HepG2 (cell line): Measurements from ENCODE around the gene ATRNL1. TPM values are rescaled to one million over a fixed set of nuclear protein-coding genes. Genes with fewer than 3 reads are reported as not detected.

Experiments
- ATAC-seq: fragments of 200-7000 bp; cut with Tn5 transposase; 3 replicates; pipeline ENCODE4 v1.9.1; 2020; ENCODE audit warnings: mild to moderate bottlenecking, moderate library complexity
- BruUV-seq: library from RNA; stranded (reverse); fragments of 400-500 nt; replicated peaks from 2 replicates; lab custom pipeline; 2021; lab: Mats Ljungman, UMichigan
- CTCF ChIA-PET: fragments of 300-600 bp; formaldehyde crosslinking; extraction: SDS; loops from one replicate; lab custom pipeline; 2021; ENCODE audit warnings: low total read pairs, inconsistent platforms, low intra/inter-chr PET ratio; lab: Yijun Ruan, JAX
- POLR2A ChIA-PET: fragments of 350-600 bp; sonication (Branson Sonifier 250); formaldehyde crosslinking; loops from one replicate; lab custom pipeline; 2020; ENCODE audit warnings: antibody characterized with exemption, inconsistent platforms; lab: Yijun Ruan, JAX
- DNase-seq: peaks from one replicate; pipeline ENCODE4 v3.0.0-alpha.2; 2015; ENCODE audit warnings: low spot score
- FAIRE-seq: peaks from 3 replicates; lab custom pipeline; 2011; peaks lifted over from hg19 to GRCh38; lab: Jason Lieb, UNC
- H2AFZ ChIP-seq: one replicate; pipeline ENCODE4 v1.6.1; 2011; ENCODE audit warnings: low read length, inconsistent platforms
- H3K27ac ChIP-seq: fragments of 300-600 bp; 3 replicates; pipeline ENCODE4 v1.8.0; 2011; ENCODE audit warnings: mixed run types, mild to moderate bottlenecking, mixed read lengths, low read length, inconsistent platforms; ENCODE audit not compliant: insufficient read depth; ENCODE audit errors: extremely low read length
- H3K27me3 ChIP-seq, 2 experiments: fragments of 200-600 bp in 1 of 2; 2 replicates in 1 of 2; 3 replicates in 1 of 2; pipeline versions ENCODE4 v1.6.0 to v1.8.0; 2011; ENCODE audit warnings: low read length in 2 of 2, mild to moderate bottlenecking in 2 of 2, moderate library complexity in 2 of 2, inconsistent platforms in 1 of 2; ENCODE audit not compliant: insufficient read depth in 2 of 2, control insufficient read depth in 1 of 2
- H3K36me3 ChIP-seq, 2 experiments: fragments of 200-600 bp in 1 of 2; replicated peaks in 1 of 2; 2 replicates in 1 of 2; 3 replicates in 1 of 2; pipeline versions ENCODE4 v1.5.1 to v1.8.0; 2011; ENCODE audit warnings: low read length in 2 of 2, inconsistent platforms in 1 of 2; ENCODE audit not compliant: insufficient read depth in 2 of 2, control insufficient read depth in 1 of 2
- H3K4me1 ChIP-seq: 2 replicates; pipeline ENCODE4 v1.5.1; 2012; ENCODE audit warnings: low read length, inconsistent platforms; ENCODE audit not compliant: insufficient read depth
- H3K4me2 ChIP-seq: 2 replicates; pipeline ENCODE4 v1.6.0; 2011; ENCODE audit warnings: low read depth, low read length, inconsistent platforms
- H3K4me3 ChIP-seq, 3 experiments: fragments of 200-600 bp in 1 of 3; sonication (generic), shearing (Covaris generic) in 1 of 3; replicated peaks in 1 of 3; 2 replicates each; pipeline ENCODE4 v1.5.1; 2011 to 2016; ENCODE audit warnings: low read length in 3 of 3, inconsistent platforms in 2 of 3, low read depth in 2 of 3, mild to moderate bottlenecking in 2 of 3, control low read depth in 1 of 3, mixed read lengths in 1 of 3; ENCODE audit not compliant: insufficient read depth in 1 of 3
- H3K79me2 ChIP-seq: one replicate; pipeline ENCODE4 v1.6.1; 2011; ENCODE audit warnings: low read length, inconsistent platforms; ENCODE audit not compliant: insufficient read depth
- H3K9ac ChIP-seq: 2 replicates; pipeline ENCODE4 v1.6.0; 2011; ENCODE audit warnings: mild to moderate bottlenecking, low read depth, low read length, inconsistent platforms; ENCODE audit not compliant: insufficient read depth
- H3K9me3 ChIP-seq: 2 replicates; pipeline ENCODE4 v1.5.1; 2012; ENCODE audit warnings: mild to moderate bottlenecking, low read length
- H4K20me1 ChIP-seq: 2 replicates; pipeline ENCODE4 v1.6.0; 2011; ENCODE audit warnings: inconsistent platforms, mild to moderate bottlenecking, low read length, moderate library complexity; ENCODE audit not compliant: insufficient read depth
- HNF4G ChIP-seq, 2 experiments: sonication (generic) in 1 of 2; formaldehyde crosslinking in 1 of 2; IDR thresholded peaks; 2 replicates each; pipeline versions ENCODE4 v1.4.0 to v1.6.1; 2011 to 2020; ENCODE audit warnings: borderline replicate concordance in 2 of 2, low read depth in 2 of 2, mild to moderate bottlenecking in 2 of 2, low read length in 1 of 2, missing genetic modification reagents in 1 of 2, moderate library complexity in 1 of 2
- NONO ChIP-seq, 2 experiments: fragments of 450-650 bp in 1 of 2; sonication (generic) in 1 of 2; formaldehyde crosslinking in 1 of 2; IDR thresholded peaks in 1 of 2; conservative IDR thresholded peaks in 1 of 2; 2 replicates each; pipeline versions ENCODE4 v1.6.1 to v1.8.0; 2017 to 2022; ENCODE audit warnings: mild to moderate bottlenecking in 1 of 2, missing genetic modification reagents in 1 of 2, moderate library complexity in 1 of 2
- NPAS2 ChIP-seq: sonication (generic); formaldehyde crosslinking; IDR thresholded peaks from 2 replicates; pipeline ENCODE4 v1.8.0; 2022; ENCODE audit warnings: mild to moderate bottlenecking, missing genetic modification reagents, borderline replicate concordance
- PCBP1 ChIP-seq: fragments of 200-400 bp; formaldehyde crosslinking; IDR thresholded peaks from 2 replicates; pipeline ENCODE4 v1.6.1; 2017; ENCODE audit warnings: mild to moderate bottlenecking, low read depth, low read length, borderline replicate concordance
- ZBTB8A ChIP-seq: sonication (generic); formaldehyde crosslinking; IDR thresholded peaks from 2 replicates; pipeline ENCODE4 v1.4.0; 2020; ENCODE audit warnings: mild to moderate bottlenecking, low read depth, missing genetic modification reagents, borderline replicate concordance
- ZFP62 ChIP-seq: sonication (generic); formaldehyde crosslinking; IDR thresholded peaks from 2 replicates; pipeline ENCODE4 v1.4.0; 2020; ENCODE audit warnings: missing genetic modification reagents
- ZMYM2 ChIP-seq: sonication (generic); formaldehyde crosslinking; IDR thresholded peaks from 2 replicates; pipeline ENCODE4 v1.8.0; 2022; ENCODE audit warnings: mild to moderate bottlenecking, missing genetic modification reagents
- ZNF260 ChIP-seq: sonication (generic); formaldehyde crosslinking; IDR thresholded peaks from 2 replicates; pipeline ENCODE4 v1.4.0; 2020; ENCODE audit warnings: missing genetic modification reagents, low read depth, mild to moderate bottlenecking, borderline replicate concordance
- ZNF382 ChIP-seq: sonication (generic); formaldehyde crosslinking; IDR thresholded peaks from 2 replicates; pipeline ENCODE4 v1.5.0; 2020; ENCODE audit warnings: missing genetic modification reagents, mild to moderate bottlenecking, borderline replicate concordance
- ZNF558 ChIP-seq: sonication (generic); formaldehyde crosslinking; IDR thresholded peaks from 2 replicates; pipeline ENCODE4 v1.9.0; 2022; ENCODE audit warnings: mild to moderate bottlenecking, missing genetic modification reagents, borderline replicate concordance
- WGBS: methylation state at CpG from one replicate; pipeline ENCODE4 v1.1.6; 2017; ENCODE audit warnings: low lambda C conversion rate; 5-methylcytosine and 5-hydroxymethylcytosine counted together
- in situ Hi-C: cut with HindIII; loops from 2 replicates; pipeline ENCODE4 v1.10.0; 2017; ENCODE audit warnings: low pct_unique_long_range_greater_than_20kb; ENCODE audit not compliant: extremely low pct_ligation_motif_present
- intact Hi-C: fragments of 100-400 bp; cut with micrococcal nuclease; formaldehyde crosslinking; loops from one replicate; pipeline ENCODE4 v1.10.0; 2022; ENCODE audit not compliant: unreplicated experiment
- polyA plus RNA-seq, 8 experiments: library from polyadenylated mRNA; depleted of rRNA in 3 of 8; stranded (reverse) in 7 of 8; unstranded in 1 of 8; fragments of >200 nt; fragmentation: Illumina TruSeq in 4 of 8; extraction: Trizol in 4 of 8; gene quantifications; 2 replicates each; pipeline versions ENCODE4 v1.2.1 to v1.2.3, GENCODE V29; 2011 to 2016; ENCODE audit warnings: low read depth in 4 of 8, missing spikeins in 1 of 8, mixed read lengths in 1 of 8; ENCODE audit not compliant: insufficient read depth in 1 of 8
- total RNA-seq, 5 experiments: library from RNA; depleted of rRNA; stranded (reverse); fragments of >200 nt; fragmentation: Illumina TruSeq; extraction: Trizol; gene quantifications; 2 replicates each; pipeline ENCODE4 v1.2.3, GENCODE V29; 2016; ENCODE audit warnings: low read depth in 1 of 5
- TF ChIP-seq, protein P1 (sequence below): sonication (generic); formaldehyde crosslinking; IDR thresholded peaks from 2 replicates; pipeline ENCODE4 v1.5.0; 2020; ENCODE audit warnings: mild to moderate bottlenecking, missing genetic modification reagents

The ATRNL1 gene
- total and polyA plus RNA-seq, 2 of the 13 experiments (the other 11 are each of a cell fraction or from before 2014, with no cell fraction given): 0.04 TPM; not detected in 1

DNA sequence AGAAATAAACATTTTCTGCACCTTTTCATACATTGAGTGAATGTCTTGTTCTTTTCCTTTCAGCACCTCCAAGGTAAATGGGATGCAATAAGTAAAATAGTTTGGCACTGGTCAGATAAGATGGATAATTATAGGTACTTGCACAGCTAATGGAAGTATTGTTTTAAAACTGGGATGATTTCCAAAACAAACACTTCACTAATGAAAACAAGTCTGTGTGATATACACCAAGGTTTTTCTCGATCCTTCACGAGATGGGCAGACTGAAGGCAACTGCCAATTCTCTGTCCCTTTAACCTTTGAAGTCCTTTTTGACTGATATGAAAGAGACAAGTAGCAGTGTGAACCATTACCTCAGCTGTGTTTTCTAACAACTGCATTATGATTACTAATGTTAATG is 756.0 kb downstream of the ATRNL1 start:
- in situ Hi-C loops: no loop called here
- Histone ChIP-seq H3K4me2 (no peak overlapping the region), H3K9ac (no peak overlapping the region), H3K9me3 (no peaks in the 10 kb centered on the region), H3K79me2 (no peaks in the 10 kb centered on the region), H3K4me1 (no peaks in the 10 kb centered on the region), H3K27me3 (no peaks in the 10 kb centered on the region), H3K4me3 (no peak overlapping the region), H3K27ac (no peak overlapping the region), H2AFZ (no peak overlapping the region), H4K20me1 (no peaks in the 10 kb centered on the region), H3K36me3 (no peaks in the 10 kb centered on the region)
- DNase-seq (no peak), ATAC-seq (no peak), FAIRE-seq (no peak)
- intact Hi-C loops: no loop called here
- TF ChIP-seq ZFP62 (CRISPR knock-in tag) (no peak), ZBTB8A (CRISPR knock-in tag) (no peak)
- TF ChIP-seq, protein P1, sequence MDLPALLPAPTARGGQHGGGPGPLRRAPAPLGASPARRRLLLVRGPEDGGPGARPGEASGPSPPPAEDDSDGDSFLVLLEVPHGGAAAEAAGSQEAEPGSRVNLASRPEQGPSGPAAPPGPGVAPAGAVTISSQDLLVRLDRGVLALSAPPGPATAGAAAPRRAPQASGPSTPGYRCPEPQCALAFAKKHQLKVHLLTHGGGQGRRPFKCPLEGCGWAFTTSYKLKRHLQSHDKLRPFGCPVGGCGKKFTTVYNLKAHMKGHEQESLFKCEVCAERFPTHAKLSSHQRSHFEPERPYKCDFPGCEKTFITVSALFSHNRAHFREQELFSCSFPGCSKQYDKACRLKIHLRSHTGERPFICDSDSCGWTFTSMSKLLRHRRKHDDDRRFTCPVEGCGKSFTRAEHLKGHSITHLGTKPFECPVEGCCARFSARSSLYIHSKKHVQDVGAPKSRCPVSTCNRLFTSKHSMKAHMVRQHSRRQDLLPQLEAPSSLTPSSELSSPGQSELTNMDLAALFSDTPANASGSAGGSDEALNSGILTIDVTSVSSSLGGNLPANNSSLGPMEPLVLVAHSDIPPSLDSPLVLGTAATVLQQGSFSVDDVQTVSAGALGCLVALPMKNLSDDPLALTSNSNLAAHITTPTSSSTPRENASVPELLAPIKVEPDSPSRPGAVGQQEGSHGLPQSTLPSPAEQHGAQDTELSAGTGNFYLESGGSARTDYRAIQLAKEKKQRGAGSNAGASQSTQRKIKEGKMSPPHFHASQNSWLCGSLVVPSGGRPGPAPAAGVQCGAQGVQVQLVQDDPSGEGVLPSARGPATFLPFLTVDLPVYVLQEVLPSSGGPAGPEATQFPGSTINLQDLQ (CRISPR knock-in tag): no peak
- no TSS peak for BruUV-seq
- ChIA-PET CTCF (no interaction called here), POLR2A (no interaction called here)
- WGBS: 3% methylated on average over 2 of the region's 2 CpGs

DNA sequence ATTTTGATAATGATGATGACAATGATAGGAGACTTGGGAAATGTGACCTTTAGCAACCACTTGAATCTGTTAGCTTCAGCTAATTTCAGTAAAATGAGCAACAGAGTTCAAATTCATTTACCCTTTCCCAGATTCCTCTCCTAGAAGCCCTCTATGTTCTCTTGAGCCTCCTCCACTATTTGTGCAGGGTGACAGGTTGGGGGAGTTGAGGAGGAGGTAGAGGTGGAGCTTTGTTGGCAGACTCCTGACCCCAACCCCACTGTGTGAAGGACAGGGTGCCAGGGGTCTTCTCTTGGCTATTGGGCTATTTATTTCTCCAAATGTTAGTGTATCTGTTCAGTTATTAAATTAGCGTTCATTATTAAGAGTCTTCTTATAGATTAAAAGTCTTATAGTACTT is 757.5 kb downstream of the ATRNL1 start:
- H3K4me3 ChIP-seq: no peak overlapping the region
- ChIA-PET CTCF (no interaction called here), POLR2A (no interaction called here)
- FAIRE-seq: no peak
- TF ChIP-seq ZNF260 (CRISPR knock-in tag): no peak
- no peak for TF ChIP-seq PCBP1
- no peak for TF ChIP-seq ZNF558 (CRISPR knock-in tag)
- TF ChIP-seq HNF4G (IDR thresholded peaks at IDR 0.05; ENCODE audit: borderline replicate concordance, low read depth, low read length): no peak
- no peak for TF ChIP-seq HNF4G (CRISPR knock-in tag; IDR thresholded peaks at IDR 0.05; ENCODE audit: borderline replicate concordance, low read depth)
- TF ChIP-seq NONO (IDR thresholded peaks at IDR 0.05): no peak
- no peak for TF ChIP-seq NONO (CRISPR knock-in tag; conservative IDR thresholded peaks at IDR 0.05)
- no peak for TF ChIP-seq ZNF382 (CRISPR knock-in tag)
- no peak for TF ChIP-seq ZMYM2 (CRISPR knock-in tag)
- TF ChIP-seq NPAS2 (CRISPR knock-in tag): no peak
- no peaks in the 10 kb centered on the region for H4K20me1 ChIP-seq
- no peaks in the 10 kb centered on the region for H3K36me3 ChIP-seq
- H2AFZ ChIP-seq: no peak overlapping the region
- no peak overlapping the region for H3K4me2 ChIP-seq
- intact Hi-C loops (no loop called here), in situ Hi-C loops (no loop called here)
- no peaks in the 10 kb centered on the region for H3K4me1 ChIP-seq
- H3K9me3 ChIP-seq: no peaks in the 10 kb centered on the region
- no peak for ATAC-seq
- no peak overlapping the region for H3K9ac ChIP-seq
- 43% methylated on average over 1 of the region's 1 CpG for WGBS
- H3K79me2 ChIP-seq: no peaks in the 10 kb centered on the region
- no peak for DNase-seq
- BruUV-seq: no TSS peak
- no peaks in the 10 kb centered on the region for H3K27me3 ChIP-seq
- no peak overlapping the region for H3K27ac ChIP-seq
